Measurements from ENCODE around the gene MYOG.

Gene MYOG

DNA sequence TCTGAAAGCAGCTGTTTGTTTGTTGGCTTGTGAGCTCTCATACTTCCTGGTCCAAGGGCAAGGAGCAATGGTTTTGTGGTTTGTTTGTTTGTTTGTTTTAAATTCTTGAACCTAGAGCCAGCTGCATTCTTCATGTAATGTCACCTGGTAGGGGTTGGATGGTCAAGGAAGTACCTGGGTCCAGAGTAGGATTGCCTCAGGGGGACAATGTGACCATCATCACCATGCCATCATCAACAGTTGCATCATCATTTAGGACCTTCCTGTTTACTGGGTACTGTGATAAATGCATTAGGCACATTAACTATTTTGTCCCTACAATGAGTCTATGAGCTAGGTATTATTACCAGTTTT, 14.7 kb upstream of the MYOG start:
- Histone ChIP-seq H3K36me3 (ENCODE audit: insufficient read depth, low read length) (no peaks in the 10 kb centered on the region), H3K4me3 (ENCODE audit: low read depth, low read length, poor library complexity, severe bottlenecking) (no peak overlapping the region), H3K79me2 (ENCODE audit: insufficient read depth, low read length) (no peaks in the 10 kb centered on the region), H3K9me3 (ENCODE audit: low read length) (peaks cover 1% of the 10 kb centered on the region; the same call in 1 of the 2 replicates), H3K9ac (ENCODE audit: low read length) (no peak overlapping the region), H4K20me1 (ENCODE audit: insufficient read depth, low read length) (no peaks in the 10 kb centered on the region), H3K27me3 (ENCODE audit: insufficient read depth, low read length) (peaks cover 10% of the 10 kb centered on the region), H3K4me2 (ENCODE audit: low read length) (no peak overlapping the region), H2AFZ (ENCODE audit: low read length) (no peak overlapping the region), H3F3A (ENCODE audit: insufficient read depth, low read length) (no peaks in the 10 kb centered on the region; the same call in 1 of the 2 replicates), H3K9me2 (ENCODE audit: low read depth, low read length) (no peaks in the 10 kb centered on the region), H3K4me1 (ENCODE audit: insufficient read depth, low read length, severe bottlenecking) (no peaks in the 10 kb centered on the region), H3K27ac (ENCODE audit: low read depth, low read length, poor library complexity, severe bottlenecking) (no peak overlapping the region)
- no peak for TF ChIP-seq EZH2 (IDR thresholded peaks at IDR 0.05; ENCODE audit: borderline replicate concordance, low read length)
- TF ChIP-seq CTCF (IDR thresholded peaks at IDR 0.05; ENCODE audit: low read length): no peak

DNA sequence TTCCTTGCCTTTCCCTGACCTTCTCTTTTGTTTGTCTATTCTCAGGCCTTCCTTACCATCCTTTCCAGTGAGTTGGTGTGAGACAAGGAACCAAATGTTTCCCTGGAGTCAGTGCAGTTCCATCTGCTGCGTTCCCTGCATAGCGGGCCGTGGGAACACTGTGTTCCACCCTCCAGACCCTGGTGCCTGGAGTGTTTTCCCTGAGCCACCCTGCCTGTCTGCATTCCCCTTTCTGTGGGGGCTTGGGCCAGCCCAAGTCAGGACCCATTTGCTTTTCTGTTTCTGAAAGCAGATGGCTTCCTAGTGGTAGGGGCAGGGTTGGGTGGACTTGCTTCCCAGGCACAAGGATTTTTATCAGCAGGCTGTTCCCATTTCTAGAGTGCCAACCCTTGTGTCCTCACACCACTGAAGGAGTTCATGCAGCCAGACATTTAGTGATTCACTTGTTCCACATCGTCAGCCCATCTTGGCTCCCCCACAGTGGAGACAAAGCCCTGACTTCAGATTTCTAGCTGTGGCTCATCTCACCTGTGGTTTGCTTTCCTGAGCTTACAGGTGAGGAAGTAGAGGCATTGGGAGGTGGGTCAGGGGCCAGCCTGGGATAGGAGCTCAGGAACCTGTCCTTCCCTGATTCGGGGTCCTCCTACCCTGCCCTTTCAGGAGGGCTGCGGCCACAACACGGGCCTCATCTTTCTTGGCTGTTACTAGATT, 14.1 kb upstream of the MYOG start:
- peaks cover 6% of the 10 kb centered on the region; the same call in 1 of the 2 replicates for H3K9me3 ChIP-seq (ENCODE audit: low read length)
- H3K9ac ChIP-seq (ENCODE audit: low read length): no peak overlapping the region
- no peaks in the 10 kb centered on the region for H3K9me2 ChIP-seq (ENCODE audit: low read depth, low read length)
- H3K27ac ChIP-seq (ENCODE audit: low read depth, low read length, poor library complexity, severe bottlenecking): no peak overlapping the region
- H2AFZ ChIP-seq (ENCODE audit: low read length): no peak overlapping the region
- no peaks in the 10 kb centered on the region for H3K36me3 ChIP-seq (ENCODE audit: insufficient read depth, low read length)
- H3K4me1 ChIP-seq (ENCODE audit: insufficient read depth, low read length, severe bottlenecking): no peaks in the 10 kb centered on the region
- H4K20me1 ChIP-seq (ENCODE audit: insufficient read depth, low read length): no peaks in the 10 kb centered on the region
- no peak for TF ChIP-seq CTCF (IDR thresholded peaks at IDR 0.05; ENCODE audit: low read length)
- H3K27me3 ChIP-seq (ENCODE audit: insufficient read depth, low read length): peaks cover 10% of the 10 kb centered on the region
- H3K79me2 ChIP-seq (ENCODE audit: insufficient read depth, low read length): no peaks in the 10 kb centered on the region
- no peaks in the 10 kb centered on the region; the same call in 1 of the 2 replicates for H3F3A ChIP-seq (ENCODE audit: insufficient read depth, low read length)
- H3K4me3 ChIP-seq (ENCODE audit: low read depth, low read length, poor library complexity, severe bottlenecking): no peak overlapping the region
- no peak overlapping the region for H3K4me2 ChIP-seq (ENCODE audit: low read length)

DNA sequence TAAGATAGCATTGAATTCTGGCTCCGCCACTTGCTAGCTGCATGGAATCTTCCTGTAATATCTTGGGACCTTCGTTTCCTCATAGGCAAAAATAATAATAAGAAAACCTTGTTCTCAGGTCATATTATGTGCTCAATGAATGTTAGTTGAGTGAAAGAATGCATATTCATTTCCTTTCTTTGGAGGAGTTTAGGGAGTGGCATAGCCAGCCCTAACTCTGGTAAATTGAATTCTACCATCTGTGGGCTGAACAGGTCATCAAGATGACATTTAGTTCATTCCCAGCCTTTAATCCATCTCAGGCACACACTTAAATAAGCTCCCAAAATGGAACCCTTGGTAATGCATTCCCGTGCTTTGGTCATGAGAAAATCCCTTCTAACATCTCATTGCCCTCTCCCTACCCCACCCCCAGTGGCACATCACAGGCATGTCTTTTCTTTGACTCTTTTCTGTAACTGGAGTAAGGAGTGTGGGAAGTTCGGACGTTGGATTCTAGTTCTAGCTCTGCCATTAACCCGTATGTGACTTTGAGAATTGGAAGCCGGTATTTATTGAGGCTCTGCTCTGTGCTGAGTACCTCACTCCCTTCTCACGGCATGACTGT, 13.2 kb upstream of the MYOG start:
- TF ChIP-seq EZH2 (IDR thresholded peaks at IDR 0.05; ENCODE audit: borderline replicate concordance, low read length) (no peak), CTCF (IDR thresholded peaks at IDR 0.05; ENCODE audit: low read length) (no peak)
- Histone ChIP-seq H3K27me3 (ENCODE audit: insufficient read depth, low read length) (peaks cover 10% of the 10 kb centered on the region), H3K4me3 (ENCODE audit: low read depth, low read length, poor library complexity, severe bottlenecking) (no peak overlapping the region)

More for the DNA sequence above, 13.2 kb upstream of the MYOG start:
- no peaks in the 10 kb centered on the region for H3K79me2 ChIP-seq (ENCODE audit: insufficient read depth, low read length)
- H4K20me1 ChIP-seq (ENCODE audit: insufficient read depth, low read length): no peaks in the 10 kb centered on the region
- H3F3A ChIP-seq (ENCODE audit: insufficient read depth, low read length): no peaks in the 10 kb centered on the region
- no peaks in the 10 kb centered on the region for H3K4me1 ChIP-seq (ENCODE audit: insufficient read depth, low read length, severe bottlenecking)
- H2AFZ ChIP-seq (ENCODE audit: low read length): no peak overlapping the region
- H3K9me3 ChIP-seq (ENCODE audit: low read length): peaks cover 7% of the 10 kb centered on the region; the same call in 1 of the 2 replicates
- no peaks in the 10 kb centered on the region for H3K9me2 ChIP-seq (ENCODE audit: low read depth, low read length)
- H3K27ac ChIP-seq (ENCODE audit: low read depth, low read length, poor library complexity, severe bottlenecking): no peak overlapping the region
- H3K36me3 ChIP-seq (ENCODE audit: insufficient read depth, low read length): no peaks in the 10 kb centered on the region
- no peak overlapping the region for H3K9ac ChIP-seq (ENCODE audit: low read length)
- no peak overlapping the region for H3K4me2 ChIP-seq (ENCODE audit: low read length)
